Right lobe of liver (tissue), 4 donors: Measurements from ENCODE around the gene RUVBL1.

Experiments used
- POLR2A ChIP-seq: fragments of 450-650 bp; IDR thresholded peaks from one replicate; pipeline ENCODE4 v1.6.1; 2017; ENCODE audit warnings: antibody characterized with exemption, mild to moderate bottlenecking
- TF ChIP-seq, protein P1 (sequence below), 4 donors: fragments of 200-600 bp in 3 of 4; fragments of 450-650 bp in 1 of 4; IDR thresholded peaks; one replicate each; pipeline versions ENCODE4 v1.5.1 to v1.8.0; 2016 to 2022; ENCODE audit warnings: antibody characterized with exemption in 4 of 4, mild to moderate bottlenecking in 2 of 4
- donor health status: DM: no; HTN: no; CAD: no.
- donor health status: DM: no; HTN: no; CAD: no.
- donor health status: DM: no; HTN: yes; CAD: no.

- TF ChIP-seq, protein P1, sequence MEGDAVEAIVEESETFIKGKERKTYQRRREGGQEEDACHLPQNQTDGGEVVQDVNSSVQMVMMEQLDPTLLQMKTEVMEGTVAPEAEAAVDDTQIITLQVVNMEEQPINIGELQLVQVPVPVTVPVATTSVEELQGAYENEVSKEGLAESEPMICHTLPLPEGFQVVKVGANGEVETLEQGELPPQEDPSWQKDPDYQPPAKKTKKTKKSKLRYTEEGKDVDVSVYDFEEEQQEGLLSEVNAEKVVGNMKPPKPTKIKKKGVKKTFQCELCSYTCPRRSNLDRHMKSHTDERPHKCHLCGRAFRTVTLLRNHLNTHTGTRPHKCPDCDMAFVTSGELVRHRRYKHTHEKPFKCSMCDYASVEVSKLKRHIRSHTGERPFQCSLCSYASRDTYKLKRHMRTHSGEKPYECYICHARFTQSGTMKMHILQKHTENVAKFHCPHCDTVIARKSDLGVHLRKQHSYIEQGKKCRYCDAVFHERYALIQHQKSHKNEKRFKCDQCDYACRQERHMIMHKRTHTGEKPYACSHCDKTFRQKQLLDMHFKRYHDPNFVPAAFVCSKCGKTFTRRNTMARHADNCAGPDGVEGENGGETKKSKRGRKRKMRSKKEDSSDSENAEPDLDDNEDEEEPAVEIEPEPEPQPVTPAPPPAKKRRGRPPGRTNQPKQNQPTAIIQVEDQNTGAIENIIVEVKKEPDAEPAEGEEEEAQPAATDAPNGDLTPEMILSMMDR (IDR thresholded peaks at IDR 0.05), result no peak
- TF ChIP-seq POLR2A, result no peak
These were observed 46.4 kb downstream of the RUVBL1 start for GRCh38 chr3:128077202-128077624.
